HCT116 (cell line): ENCODE data around the gene DGKG.

ENCODE experiments used
- CTCF ChIP-seq, 3 experiments: fragments of 200-600 bp in 1 of 3; sonication (generic) in 1 of 3; IDR thresholded peaks in 2 of 3; conservative IDR thresholded peaks in 1 of 3; 2 replicates each; pipeline ENCODE4 v1.5.1; 2012 to 2017; ENCODE audit warnings: low read depth in 2 of 3, low read length in 2 of 3, antibody characterized with exemption in 1 of 3, borderline replicate concordance in 1 of 3, control low read depth in 1 of 3, mild to moderate bottlenecking in 1 of 3, mixed read lengths in 1 of 3, mixed run types in 1 of 3, moderate library complexity in 1 of 3; ENCODE audit not compliant: insufficient read depth in 1 of 3
- ELF1 ChIP-seq: IDR thresholded peaks from 2 replicates; pipeline ENCODE4 v1.6.1; 2012; ENCODE audit warnings: low read depth, borderline replicate concordance
- EZH2 ChIP-seq: fragments of 200-600 bp; sonication (generic); IDR thresholded peaks from 2 replicates; pipeline ENCODE4 v1.6.1; 2017; ENCODE audit warnings: antibody characterized with exemption, mixed run types
- EZH2phosphoT487 ChIP-seq: fragments of 200-600 bp; IDR thresholded peaks from 2 replicates; pipeline ENCODE4 v1.6.1; 2018; ENCODE audit warnings: antibody characterized with exemption, borderline replicate concordance
- FOSL1 ChIP-seq: IDR thresholded peaks from 2 replicates; pipeline ENCODE4 v1.6.1; 2012; ENCODE audit warnings: low read depth
- JUND ChIP-seq: IDR thresholded peaks from 2 replicates; pipeline ENCODE4 v1.6.1; 2012
- MAX ChIP-seq: IDR thresholded peaks from 2 replicates; pipeline ENCODE4 v1.6.1; 2012
- POLR2A ChIP-seq: IDR thresholded peaks from 2 replicates; pipeline ENCODE4 v1.7.0; 2011; ENCODE audit warnings: borderline replicate concordance; ENCODE audit not compliant: insufficient read depth, insufficient read length; ENCODE audit errors: extremely low read depth
- POLR2AphosphoS5 ChIP-seq: IDR thresholded peaks from 2 replicates; pipeline ENCODE4 v1.6.1; 2011; ENCODE audit warnings: mild to moderate bottlenecking, low read depth, low read length, moderate library complexity
- RAD21 ChIP-seq: IDR thresholded peaks from 2 replicates; pipeline ENCODE4 v1.6.1; 2012; ENCODE audit warnings: low read depth, mild to moderate bottlenecking
- SIN3A ChIP-seq: IDR thresholded peaks from 2 replicates; pipeline ENCODE4 v1.6.1; 2012; ENCODE audit warnings: low read depth
- YY1 ChIP-seq: IDR thresholded peaks from 2 replicates; pipeline ENCODE4 v1.6.1; 2011; ENCODE audit warnings: low read length, low read depth, moderate library complexity, mild to moderate bottlenecking; ENCODE audit not compliant: insufficient replicate concordance; ENCODE audit errors: extremely low read depth
- ZNF274 ChIP-seq: fragments of 200-500 bp; sonication (Bioruptor generic); IDR thresholded peaks from 2 replicates; pipeline ENCODE4 v1.6.1; 2014; ENCODE audit warnings: mild to moderate bottlenecking, low read depth, low read length, inconsistent platforms

GRCh38 chr3:186198442-186198841 lies 163.6 kb downstream of the DGKG start:
- no peak for TF ChIP-seq POLR2A
- TF ChIP-seq CTCF (IDR thresholded peaks at IDR 0.05 in 2 of 3, conservative IDR thresholded peaks at IDR 0.05 in 1 of 3; ENCODE audit: borderline replicate concordance in 1 of 3, insufficient read depth in 1 of 3, low read depth in 2 of 3, low read length in 2 of 3) = no peak
- TF ChIP-seq EZH2 = no peak
- TF ChIP-seq POLR2AphosphoS5 = no peak
- TF ChIP-seq YY1 = no peak
- no peak for TF ChIP-seq EZH2phosphoT487
- TF ChIP-seq ELF1 = no peak
- no peak for TF ChIP-seq FOSL1
- no peak for TF ChIP-seq RAD21
- no peak for TF ChIP-seq JUND
- no peak for TF ChIP-seq ZNF274
- TF ChIP-seq SIN3A = no peak
- TF ChIP-seq MAX = no peak
